SK-N-SH (cell line): ENCODE data around the gene HSF4. TPM values are rescaled to one million over a fixed set of nuclear protein-coding genes. Genes with fewer than 3 reads are reported as not detected.

Source experiments
- CTCF ChIA-PET: fragments of 300-600, 350-600 bp; formaldehyde crosslinking; extraction: SDS; loops from one replicate; lab custom pipeline; 2021; lab: Yijun Ruan, JAX
- POLR2A ChIA-PET: fragments of 350-600 bp; sonication (Branson Sonifier 250); formaldehyde crosslinking; extraction: SDS; loops from one replicate; lab custom pipeline; 2020; ENCODE audit warnings: antibody characterized with exemption, inconsistent platforms; lab: Yijun Ruan, JAX
- DNase-seq: peaks from one replicate; pipeline ENCODE4 v3.0.0; 2012
- H2AFZ ChIP-seq: fragments of 200-600 bp; sonication (generic); 2 replicates; pipeline ENCODE4 v1.8.1; 2016; ENCODE audit warnings: antibody characterized with exemption, mild to moderate bottlenecking, low read depth
- H3F3A ChIP-seq: fragments of 200-600 bp; sonication (generic); replicated peaks from 2 replicates; pipeline ENCODE3; 2016; ENCODE audit warnings: antibody characterized with exemption, mild to moderate bottlenecking; ENCODE audit not compliant: insufficient read depth
- H3K27ac ChIP-seq, 2 experiments: fragments of 200-500 bp in 1 of 2; fragments of 200-600 bp in 1 of 2; sonication (Bioruptor generic) in 1 of 2; sonication (generic), shearing (Covaris generic) in 1 of 2; 2 replicates each; pipeline versions ENCODE4 v1.5.1 to v1.6.1; 2014 to 2016; ENCODE audit warnings: low read depth in 2 of 2, inconsistent platforms in 1 of 2, low read length in 1 of 2, mild to moderate bottlenecking in 1 of 2, mixed read lengths in 1 of 2
- H3K27me3 ChIP-seq: fragments of 200-600 bp; sonication (generic), shearing (Covaris generic); 2 replicates; pipeline ENCODE4 v1.6.1; 2016; ENCODE audit warnings: mixed run types; ENCODE audit not compliant: insufficient read depth
- H3K36me3 ChIP-seq, 2 experiments: fragments of 200-500 bp in 1 of 2; fragments of 200-600 bp in 1 of 2; sonication (Bioruptor generic) in 1 of 2; sonication (generic) in 1 of 2; replicated peaks in 1 of 2; 2 replicates each; pipeline versions ENCODE3 to v1.5.1; 2014 to 2016; ENCODE audit warnings: low read length in 1 of 2, mild to moderate bottlenecking in 1 of 2; ENCODE audit not compliant: insufficient read depth in 2 of 2, control insufficient read depth in 1 of 2
- H3K4me1 ChIP-seq, 2 experiments: fragments of 200-500 bp in 1 of 2; fragments of 200-600 bp in 1 of 2; sonication (Bioruptor generic) in 1 of 2; sonication (generic), shearing (Covaris generic) in 1 of 2; 2 replicates each; pipeline versions ENCODE4 v1.5.1 to v1.6.1; 2014 to 2016; ENCODE audit warnings: low read depth in 1 of 2, low read length in 1 of 2, mixed run types in 1 of 2; ENCODE audit not compliant: insufficient read depth in 2 of 2, control insufficient read depth in 1 of 2
- H3K4me2 ChIP-seq: fragments of 200-600 bp; sonication (generic), shearing (Covaris generic); 2 replicates; pipeline ENCODE4 v1.6.1; 2017; ENCODE audit warnings: mixed run types
- H3K4me3 ChIP-seq, 2 experiments: fragments of 200-500 bp in 1 of 2; fragments of 200-600 bp in 1 of 2; sonication (Bioruptor generic) in 1 of 2; sonication (generic), shearing (Covaris generic) in 1 of 2; 2 replicates each; pipeline versions ENCODE4 v1.5.1 to v1.8.1; 2014 to 2016; ENCODE audit warnings: low read depth in 2 of 2, inconsistent platforms in 1 of 2, low read length in 1 of 2, mild to moderate bottlenecking in 1 of 2, mixed read lengths in 1 of 2, moderate library complexity in 1 of 2
- H3K79me2 ChIP-seq: fragments of 200-600 bp; sonication (generic); 2 replicates; pipeline ENCODE4 v1.8.1; 2017; ENCODE audit warnings: mild to moderate bottlenecking; ENCODE audit not compliant: insufficient read depth
- H3K9ac ChIP-seq: fragments of 200-600 bp; sonication (generic); 2 replicates; pipeline ENCODE4 v1.6.1; 2017; ENCODE audit warnings: mixed run types
- H3K9me2 ChIP-seq: fragments of 200-600 bp; sonication (generic); 2 replicates; pipeline ENCODE4 v1.6.1; 2017; ENCODE audit warnings: mixed run types
- H3K9me3 ChIP-seq: fragments of 200-600 bp; sonication (generic); 2 replicates; pipeline ENCODE4 v1.6.1; 2017; ENCODE audit warnings: mixed run types, mild to moderate bottlenecking, moderate library complexity
- H4K20me1 ChIP-seq: fragments of 200-600 bp; sonication (generic); 2 replicates; pipeline ENCODE4 v1.6.1; 2017; ENCODE audit warnings: mild to moderate bottlenecking, mixed run types; ENCODE audit not compliant: insufficient read depth
- CHD2 ChIP-seq: fragments of 150-350 bp; IDR thresholded peaks from 2 replicates; pipeline ENCODE4 v1.6.1; 2018; ENCODE audit warnings: low read length; ENCODE audit not compliant: partially characterized antibody
- EZH2phosphoT487 ChIP-seq: fragments of 200-600 bp; sonication (generic); IDR thresholded peaks from 2 replicates; pipeline ENCODE4 v1.6.1; 2017; ENCODE audit warnings: low read depth, mixed run types, mild to moderate bottlenecking, antibody characterized with exemption, moderate library complexity, borderline replicate concordance
- MEF2A ChIP-seq: IDR thresholded peaks from 2 replicates; pipeline ENCODE4 v1.4.0; 2012; ENCODE audit warnings: low read depth, borderline replicate concordance
- MXI1 ChIP-seq: IDR thresholded peaks from 2 replicates; pipeline ENCODE4 v1.6.1; 2012; ENCODE audit warnings: mild to moderate bottlenecking, low read depth, low read length, improper control_type of control experiment
- POLR2AphosphoS5 ChIP-seq: IDR thresholded peaks from 2 replicates; pipeline ENCODE4 v1.6.1; 2012; ENCODE audit warnings: low read depth, low read length
- RAD21 ChIP-seq: IDR thresholded peaks from 2 replicates; pipeline ENCODE4 v1.6.1; 2012; ENCODE audit warnings: mild to moderate bottlenecking, low read length
- RCOR1 ChIP-seq: fragments of 150-350 bp; IDR thresholded peaks from 2 replicates; pipeline ENCODE4 v1.6.1; 2017; ENCODE audit warnings: antibody characterized with exemption, low read length
- REST ChIP-seq: IDR thresholded peaks from 2 replicates; pipeline ENCODE4 v1.6.1; 2012; ENCODE audit warnings: mild to moderate bottlenecking, low read depth, low read length, moderate library complexity
- RFX5 ChIP-seq: IDR thresholded peaks from 2 replicates; pipeline ENCODE4 v1.6.1; 2012; ENCODE audit warnings: mild to moderate bottlenecking, improper control_type of control experiment, low read length
- SIN3A ChIP-seq: IDR thresholded peaks from 2 replicates; pipeline ENCODE4 v1.6.1; 2012; ENCODE audit warnings: low read depth, mild to moderate bottlenecking, low read length, moderate library complexity, borderline replicate concordance
- SMC3 ChIP-seq: IDR thresholded peaks from 2 replicates; pipeline ENCODE4 v1.6.1; 2012; ENCODE audit warnings: low read depth, low read length, improper control_type of control experiment
- TCF12 ChIP-seq: IDR thresholded peaks from 2 replicates; pipeline ENCODE4 v1.4.0; 2012
- USF1 ChIP-seq: IDR thresholded peaks from 2 replicates; pipeline ENCODE4 v1.4.0; 2012; ENCODE audit warnings: low read depth, borderline replicate concordance
- USF2 ChIP-seq: fragments of 150-350 bp; IDR thresholded peaks from 2 replicates; pipeline ENCODE4 v1.6.1; 2017; ENCODE audit warnings: antibody characterized with exemption, low read length, low read depth, borderline replicate concordance
- WGBS: methylation state at CpG from one replicate; pipeline ENCODE4 v1.1.6; 2017; ENCODE audit warnings: low lambda C conversion rate; 5-methylcytosine and 5-hydroxymethylcytosine counted together
- polyA plus RNA-seq, 3 experiments: library from polyadenylated mRNA; depleted of rRNA; stranded (reverse); fragments of >200 nt; gene quantifications; 2 replicates each; pipeline ENCODE4 v1.2.3, GENCODE V29; 2012

HSF4 gene
- polyA plus RNA-seq, 1 of the 3 experiments (the other 2 are of a cell fraction) = 33.4 TPM

GRCh38 chr16:67212766-67213165 lies 48.2 kb downstream of the HSF4 start:
- no peak overlapping the region for H2AFZ ChIP-seq
- no peak overlapping the region for H3K9ac ChIP-seq
- no peaks in the 10 kb centered on the region for H3K9me3 ChIP-seq
- H3K4me3 ChIP-seq = no peak overlapping the region
- no peak for TF ChIP-seq SIN3A
- TF ChIP-seq EZH2phosphoT487 = no peak
- 0 out of 2 replicates have a peak, but pooled peaks have one; percentile 16 for TF ChIP-seq TCF12
- DNase-seq = no peak
- no peaks in the 10 kb centered on the region for H3K9me2 ChIP-seq
- H4K20me1 ChIP-seq = no peaks in the 10 kb centered on the region
- ChIA-PET POLR2A (no interaction called here), CTCF (interaction anchor here (1.0 kb wide), 1 partner anchor 57 kb away, joined by 5 read pairs; no protein-coding TSS in a partner anchor)
- H3K27ac ChIP-seq = no peak overlapping the region
- peaks cover 5 to 12% of the 10 kb centered on the region in 2 experiments; a peak in 2 of 4 replicates for H3K4me1 ChIP-seq
- H3K36me3 ChIP-seq = no peaks in the 10 kb centered on the region
- H3K4me2 ChIP-seq = no peak overlapping the region
- H3F3A ChIP-seq = no peaks in the 10 kb centered on the region
- no peaks in the 10 kb centered on the region for H3K79me2 ChIP-seq
- H3K27me3 ChIP-seq = no peaks in the 10 kb centered on the region

GRCh38 chr16:67213197-67214019 lies 48.9 kb downstream of the HSF4 start:
- H4K20me1 ChIP-seq = no peaks in the 10 kb centered on the region
- ChIA-PET POLR2A (interaction anchor here (1.1 kb wide), 2 partner anchors 11 to 15 kb away, joined by 3 read pairs; no protein-coding TSS in a partner anchor), CTCF (interaction anchor here (0.6 to 1.0 kb wide), 2 partner anchors 58 to 203 kb away, joined by 3 to 5 read pairs; no protein-coding TSS in a partner anchor)
- H3K9ac ChIP-seq = no peak overlapping the region
- H2AFZ ChIP-seq = no peak overlapping the region
- no peaks in the 10 kb centered on the region for H3K36me3 ChIP-seq
- no peaks in the 10 kb centered on the region for H3F3A ChIP-seq
- no peaks in the 10 kb centered on the region for H3K9me2 ChIP-seq
- no peak overlapping the region for H3K27ac ChIP-seq
- H3K4me1 ChIP-seq = peaks cover 0 to 10% of the 10 kb centered on the region in 2 experiments; a peak in 1 of 4 replicates
- DNase-seq = no peak
- 81% methylated on average over 7 of the region's 8 CpGs for WGBS
- no peak overlapping the region for H3K4me3 ChIP-seq
- no peaks in the 10 kb centered on the region for H3K9me3 ChIP-seq
- TF ChIP-seq USF1 (no peak), RFX5 (no peak), MXI1 (no peak)
- no peaks in the 10 kb centered on the region for H3K27me3 ChIP-seq
- no peak overlapping the region for H3K4me2 ChIP-seq
- no peaks in the 10 kb centered on the region for H3K79me2 ChIP-seq

GRCh38 chr16:67215706-67216105 lies 51.2 kb downstream of the HSF4 start:
- Histone ChIP-seq H3K9me3 (no peaks in the 10 kb centered on the region), H4K20me1 (no peaks in the 10 kb centered on the region), H3K27ac (no peak overlapping the region), H3K9me2 (no peaks in the 10 kb centered on the region), H3F3A (no peaks in the 10 kb centered on the region), H3K4me2 (no peak overlapping the region), H2AFZ (no peak overlapping the region), H3K79me2 (no peaks in the 10 kb centered on the region), H3K9ac (no peak overlapping the region), H3K36me3 (peaks cover 0 to 5% of the 10 kb centered on the region in 2 experiments), H3K27me3 (no peaks in the 10 kb centered on the region), H3K4me1 (peaks cover 0 to 10% of the 10 kb centered on the region in 2 experiments; a peak in 1 of 4 replicates), H3K4me3 (no peak overlapping the region)
- ChIA-PET POLR2A (interaction anchor here (0.8 kb wide), 1 partner anchor 22 kb away, joined by 3 read pairs; no protein-coding TSS in a partner anchor), CTCF (interaction anchor here (0.7 to 1.6 kb wide), 2 partner anchors 48 to 60 kb away, joined by 3 to 5 read pairs; no protein-coding TSS in a partner anchor)
- no peak for DNase-seq
- 59% methylated on average over 5 of the region's 5 CpGs for WGBS
- TF ChIP-seq SMC3 (no peak), RAD21 (no peak), POLR2AphosphoS5 (no peak), MEF2A (no peak), RCOR1 (no peak), REST (no peak), CHD2 (no peak), USF2 (no peak)
